ENCODE data around the gene MDFIC.

Gene MDFIC

GRCh38 chr7:114931656-114932011 is 9.7 kb downstream of the MDFIC start:
- no peak overlapping the region for H3K4me3 ChIP-seq (ENCODE audit: control insufficient read depth, low read depth, low read length)
- no peak for DNase-seq (ENCODE audit: low read depth)
- TF ChIP-seq, protein P1, sequence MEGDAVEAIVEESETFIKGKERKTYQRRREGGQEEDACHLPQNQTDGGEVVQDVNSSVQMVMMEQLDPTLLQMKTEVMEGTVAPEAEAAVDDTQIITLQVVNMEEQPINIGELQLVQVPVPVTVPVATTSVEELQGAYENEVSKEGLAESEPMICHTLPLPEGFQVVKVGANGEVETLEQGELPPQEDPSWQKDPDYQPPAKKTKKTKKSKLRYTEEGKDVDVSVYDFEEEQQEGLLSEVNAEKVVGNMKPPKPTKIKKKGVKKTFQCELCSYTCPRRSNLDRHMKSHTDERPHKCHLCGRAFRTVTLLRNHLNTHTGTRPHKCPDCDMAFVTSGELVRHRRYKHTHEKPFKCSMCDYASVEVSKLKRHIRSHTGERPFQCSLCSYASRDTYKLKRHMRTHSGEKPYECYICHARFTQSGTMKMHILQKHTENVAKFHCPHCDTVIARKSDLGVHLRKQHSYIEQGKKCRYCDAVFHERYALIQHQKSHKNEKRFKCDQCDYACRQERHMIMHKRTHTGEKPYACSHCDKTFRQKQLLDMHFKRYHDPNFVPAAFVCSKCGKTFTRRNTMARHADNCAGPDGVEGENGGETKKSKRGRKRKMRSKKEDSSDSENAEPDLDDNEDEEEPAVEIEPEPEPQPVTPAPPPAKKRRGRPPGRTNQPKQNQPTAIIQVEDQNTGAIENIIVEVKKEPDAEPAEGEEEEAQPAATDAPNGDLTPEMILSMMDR (conservative IDR thresholded peaks at IDR 0.05; ENCODE audit: control insufficient read depth, insufficient read depth, low read depth, low read length), result no peak

- no peak overlapping the region for H3K4me3 ChIP-seq (ENCODE audit: control insufficient read depth, low read depth, low read length)
- TF ChIP-seq, protein P1 (conservative IDR thresholded peaks at IDR 0.05; ENCODE audit: control insufficient read depth, insufficient read depth, low read depth, low read length), result no peak
- no peak for DNase-seq (ENCODE audit: low read depth)
Measured at GRCh38 chr7:114932991-114933390, 11.1 kb downstream of the MDFIC start.

DNA sequence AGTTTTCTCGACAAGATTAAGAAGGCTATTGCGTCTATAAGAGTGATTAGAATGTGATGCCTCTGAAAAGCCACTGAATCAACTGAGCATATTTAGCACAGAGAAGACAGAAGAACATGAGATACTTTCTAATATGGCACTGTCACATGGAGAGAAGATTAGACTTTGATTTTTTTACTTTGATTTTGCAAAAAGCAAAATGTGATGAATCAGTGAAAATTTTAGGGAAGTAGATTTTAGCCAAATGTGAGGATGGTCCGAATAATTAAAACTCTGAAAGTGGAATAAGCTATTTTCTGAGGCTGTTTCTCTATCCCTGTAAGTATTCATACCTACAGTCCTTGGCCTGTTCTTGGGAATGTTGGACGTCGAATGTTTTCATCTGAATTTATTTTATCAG is 11.8 kb downstream of the MDFIC start:
- H3K4me3 ChIP-seq (ENCODE audit: control insufficient read depth, low read depth, low read length), result no peak overlapping the region
- no peak for DNase-seq (ENCODE audit: low read depth)
- TF ChIP-seq, protein P1 (conservative IDR thresholded peaks at IDR 0.05; ENCODE audit: control insufficient read depth, insufficient read depth, low read depth, low read length), result no peak

DNA sequence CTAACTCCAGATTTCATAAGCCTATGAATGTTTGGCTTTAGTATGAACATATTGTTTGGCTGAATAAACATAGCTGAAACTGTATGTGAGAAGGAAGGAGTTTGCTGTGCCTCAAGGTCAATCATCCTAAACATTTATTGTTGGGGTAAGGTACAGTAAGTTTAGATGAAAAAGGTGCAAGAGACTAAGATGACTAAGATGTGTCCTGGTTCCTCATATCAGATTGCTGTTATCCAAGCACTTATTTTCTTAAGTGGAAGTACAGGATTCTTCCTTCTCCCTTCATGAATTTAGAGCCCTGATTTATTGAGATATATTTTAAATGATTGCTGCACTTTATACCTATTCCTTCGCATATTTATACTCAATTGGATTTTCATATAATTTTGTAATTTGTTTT is 12.2 kb downstream of the MDFIC start:
- no peak overlapping the region for H3K4me3 ChIP-seq (ENCODE audit: control insufficient read depth, low read depth, low read length)
- DNase-seq (ENCODE audit: low read depth), result no peak

DNA sequence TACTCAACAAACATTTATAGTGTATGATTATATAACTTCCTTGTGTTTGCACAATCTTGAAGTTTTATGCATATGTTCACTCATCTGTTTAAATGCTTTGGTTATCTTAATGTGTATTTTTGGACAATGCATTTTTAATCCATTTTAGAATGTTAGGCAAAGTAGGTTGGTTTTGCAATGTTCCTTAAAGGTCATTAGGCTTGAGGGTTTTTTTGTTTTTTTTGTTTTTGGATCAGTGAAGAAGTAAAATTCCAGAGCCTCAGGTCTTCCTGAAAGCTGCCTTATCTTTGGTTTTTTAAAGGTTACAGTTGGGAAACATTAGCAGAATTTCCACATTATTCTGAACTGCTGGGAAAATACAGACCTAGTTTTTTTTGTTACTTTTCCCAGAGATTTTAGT is 12.8 kb downstream of the MDFIC start:
- H3K4me3 ChIP-seq (ENCODE audit: control insufficient read depth, low read depth, low read length), result no peak overlapping the region
- DNase-seq (ENCODE audit: low read depth), result no peak
- TF ChIP-seq, protein P1 (conservative IDR thresholded peaks at IDR 0.05; ENCODE audit: control insufficient read depth, insufficient read depth, low read depth, low read length), result no peak

More for the DNA sequence above, 12.2 kb downstream of the MDFIC start:
- TF ChIP-seq, protein P1 (conservative IDR thresholded peaks at IDR 0.05; ENCODE audit: control insufficient read depth, insufficient read depth, low read depth, low read length), result no peak

DNA sequence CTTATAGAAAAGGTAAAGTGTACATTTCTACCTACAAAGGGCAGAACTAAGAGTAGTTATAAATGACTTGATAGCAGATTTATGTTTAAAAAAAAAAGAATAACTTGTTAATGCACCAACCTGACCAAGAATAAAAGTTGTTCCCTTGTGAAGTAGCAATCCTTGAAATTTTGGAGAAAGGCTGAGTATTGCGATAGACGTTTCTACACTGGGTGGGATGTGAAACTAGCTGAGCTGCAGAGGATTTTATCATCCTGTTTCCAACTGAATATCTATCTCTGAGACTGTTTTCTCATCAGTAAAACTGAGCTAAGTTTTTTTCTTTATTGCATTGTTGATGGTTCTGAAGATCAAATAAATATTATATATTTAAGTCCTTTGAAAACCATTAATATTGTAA is 14.6 kb downstream of the MDFIC start:
- TF ChIP-seq, protein P1 (conservative IDR thresholded peaks at IDR 0.05; ENCODE audit: control insufficient read depth, insufficient read depth, low read depth, low read length), result no peak
- no peak for DNase-seq (ENCODE audit: low read depth)
- H3K4me3 ChIP-seq (ENCODE audit: control insufficient read depth, low read depth, low read length), result no peak overlapping the region

- no peak for DNase-seq (ENCODE audit: low read depth)
- TF ChIP-seq, protein P1 (conservative IDR thresholded peaks at IDR 0.05; ENCODE audit: control insufficient read depth, insufficient read depth, low read depth, low read length), result no peak
- H3K4me3 ChIP-seq (ENCODE audit: control insufficient read depth, low read depth, low read length), result no peak overlapping the region
Measured at GRCh38 chr7:114937446-114937845, 15.6 kb downstream of the MDFIC start.
